ENCODE data around the gene GNRH2.

Gene GNRH2

GRCh38 chr20:3092611-3093379 lies 49.4 kb downstream of the GNRH2 start:
- in situ Hi-C loops (cut with MboI; ENCODE audit: low pct_unique_long_range_greater_than_20kb, low sequenced_read_pairs) = no loop called here
- DNase-seq = peak; percentile 88

- in situ Hi-C loops (cut with MboI; ENCODE audit: low pct_unique_long_range_greater_than_20kb, low sequenced_read_pairs) = no loop called here
- peak; percentile 96 for DNase-seq
Observed at GRCh38 chr20:3093861-3094361, 50.5 kb downstream of the GNRH2 start.

- DNase-seq = no peak
- in situ Hi-C loops (cut with MboI; ENCODE audit: low pct_unique_long_range_greater_than_20kb, low sequenced_read_pairs) = no loop called here
Observed at GRCh38 chr20:3094848-3095629, 51.6 kb downstream of the GNRH2 start.
